Thoracic aorta (tissue), 2 donors: ENCODE measurements around the gene IQCB1. TPM values are rescaled to one million over a fixed set of nuclear protein-coding genes. Genes with fewer than 3 reads are reported as not detected.

Experiments used
- ATAC-seq: fragments of 150-250 bp; one replicate; pipeline ENCODE4 v1.8.0; 2017; ENCODE audit warnings: low read depth; ENCODE audit not compliant: insufficient number of reproducible peaks, low FRiP score
- DNase-seq: peaks from one replicate; pipeline ENCODE4 v3.0.0-alpha.2; 2020; ENCODE audit warnings: low spot score
- H3K27ac ChIP-seq, 2 donors: fragments of 200-600 bp; sonication (generic); 1 replicate in 1 of 2; 2 replicates in 1 of 2; pipeline ENCODE4 v1.5.1; 2016; ENCODE audit warnings: mild to moderate bottlenecking in 2 of 2, moderate library complexity in 2 of 2
- H3K27me3 ChIP-seq: fragments of 200-600 bp; sonication (generic); replicated peaks from 2 replicates; pipeline ENCODE4 v1.6.0; 2016; ENCODE audit warnings: mild to moderate bottlenecking; ENCODE audit not compliant: insufficient read depth
- H3K36me3 ChIP-seq: fragments of 200-600 bp; sonication (generic); one replicate; pipeline ENCODE4 v1.5.1; 2016
- H3K4me1 ChIP-seq, 2 donors: fragments of 200-600 bp; sonication (generic); 1 replicate in 1 of 2; 2 replicates in 1 of 2; pipeline versions ENCODE4 v1.5.1 to v1.6.0; 2016; ENCODE audit warnings: low read depth in 2 of 2, mild to moderate bottlenecking in 1 of 2; ENCODE audit not compliant: control insufficient read depth in 1 of 2
- H3K4me3 ChIP-seq: fragments of 200-600 bp; sonication (generic); 2 replicates; pipeline ENCODE4 v1.5.1; 2016; ENCODE audit warnings: mild to moderate bottlenecking
- H3K9me3 ChIP-seq: fragments of 200-600 bp; sonication (generic); 2 replicates; pipeline ENCODE4 v1.5.1; 2016
- total RNA-seq, 2 donors: library from RNA; depleted of rRNA; stranded (reverse); fragments of >200 nt; gene quantifications; one replicate each; pipeline versions ENCODE4 v1.1.0 to v1.2.3, GENCODE V29; 2016
- TF ChIP-seq, protein P1 (sequence below): fragments of 200-600 bp; sonication (generic); IDR thresholded peaks from one replicate; pipeline ENCODE4 v1.5.1; 2019; ENCODE audit warnings: antibody characterized with exemption

IQCB1 gene
- total RNA-seq, 2 donors from 2014 or later: 19.3 to 28.4 TPM

- Histone ChIP-seq H3K36me3 (peaks cover 3% of the 10 kb centered on the region), H3K4me1 (peaks cover 4 to 23% of the 10 kb centered on the region in 2 donors), H3K9me3 (no peaks in the 10 kb centered on the region), H3K27me3 (no peaks in the 10 kb centered on the region), H3K4me3 (peak overlapping the region; percentile 88), H3K27ac (peak overlapping the region; percentile 67 to 74)
- DNase-seq (no peak), ATAC-seq (no peak)
- TF ChIP-seq, protein P1, sequence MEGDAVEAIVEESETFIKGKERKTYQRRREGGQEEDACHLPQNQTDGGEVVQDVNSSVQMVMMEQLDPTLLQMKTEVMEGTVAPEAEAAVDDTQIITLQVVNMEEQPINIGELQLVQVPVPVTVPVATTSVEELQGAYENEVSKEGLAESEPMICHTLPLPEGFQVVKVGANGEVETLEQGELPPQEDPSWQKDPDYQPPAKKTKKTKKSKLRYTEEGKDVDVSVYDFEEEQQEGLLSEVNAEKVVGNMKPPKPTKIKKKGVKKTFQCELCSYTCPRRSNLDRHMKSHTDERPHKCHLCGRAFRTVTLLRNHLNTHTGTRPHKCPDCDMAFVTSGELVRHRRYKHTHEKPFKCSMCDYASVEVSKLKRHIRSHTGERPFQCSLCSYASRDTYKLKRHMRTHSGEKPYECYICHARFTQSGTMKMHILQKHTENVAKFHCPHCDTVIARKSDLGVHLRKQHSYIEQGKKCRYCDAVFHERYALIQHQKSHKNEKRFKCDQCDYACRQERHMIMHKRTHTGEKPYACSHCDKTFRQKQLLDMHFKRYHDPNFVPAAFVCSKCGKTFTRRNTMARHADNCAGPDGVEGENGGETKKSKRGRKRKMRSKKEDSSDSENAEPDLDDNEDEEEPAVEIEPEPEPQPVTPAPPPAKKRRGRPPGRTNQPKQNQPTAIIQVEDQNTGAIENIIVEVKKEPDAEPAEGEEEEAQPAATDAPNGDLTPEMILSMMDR: no peak
Observed at GRCh38 chr3:121834157-121834670, 646 bp downstream of the IQCB1 start.

GRCh38 chr3:121822973-121823372 is 11.9 kb downstream of the IQCB1 start:
- H3K4me1 ChIP-seq: peaks cover 5 to 17% of the 10 kb centered on the region in 2 donors
- H3K36me3 ChIP-seq: peaks cover 30% of the 10 kb centered on the region
- peaks cover 4% of the 10 kb centered on the region for H3K9me3 ChIP-seq
- TF ChIP-seq, protein P1: no peak
- no peak overlapping the region for H3K27ac ChIP-seq
- no peak for ATAC-seq
- H3K27me3 ChIP-seq: no peaks in the 10 kb centered on the region
- no peak for DNase-seq
- no peak overlapping the region for H3K4me3 ChIP-seq

DNA sequence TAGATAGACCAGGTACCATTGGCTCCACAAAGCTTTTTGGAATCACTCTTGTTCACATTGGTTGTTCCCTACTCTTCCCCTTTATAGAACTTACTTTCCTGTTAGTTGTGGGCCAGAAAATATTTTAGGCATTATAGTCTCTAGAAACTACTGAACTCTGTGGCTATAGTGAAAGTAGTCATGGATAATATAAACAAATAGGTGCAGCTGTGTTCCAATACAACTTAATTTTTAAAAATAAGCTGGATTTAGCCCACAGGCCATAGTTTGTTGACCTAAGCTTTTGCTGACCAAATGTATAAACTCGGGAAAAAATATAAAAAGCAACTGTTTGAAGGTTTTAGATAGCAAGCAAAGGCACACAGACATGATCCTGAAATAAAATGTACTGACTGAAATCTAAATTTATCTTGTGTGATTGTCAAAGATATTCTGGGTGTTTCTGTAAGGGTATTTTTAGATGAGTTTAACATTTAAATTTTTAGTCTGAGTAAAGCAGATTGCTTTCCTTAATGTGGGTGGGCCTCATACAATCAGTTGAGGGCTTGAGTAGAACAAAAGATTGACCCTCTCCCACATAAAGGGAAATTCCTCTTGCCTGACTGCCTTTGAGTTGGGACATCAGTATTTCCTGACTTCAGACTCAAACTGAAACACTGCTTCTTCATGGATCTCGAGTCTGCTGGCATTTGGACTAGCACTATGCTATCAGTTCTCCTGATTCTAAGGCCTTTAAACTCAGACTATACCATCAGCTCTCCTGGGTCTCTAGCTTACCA is 13.2 kb downstream of the IQCB1 start:
- peak overlapping the region; percentile 18 for H3K4me3 ChIP-seq
- TF ChIP-seq, protein P1: no peak
- H3K4me1 ChIP-seq: peaks cover 5 to 17% of the 10 kb centered on the region in 2 donors
- ATAC-seq: no peak
- peaks cover 23% of the 10 kb centered on the region for H3K36me3 ChIP-seq
- H3K27ac ChIP-seq: peak overlapping the region; percentile 57 to 75
- peaks cover 4% of the 10 kb centered on the region for H3K9me3 ChIP-seq
- DNase-seq: no peak
- no peaks in the 10 kb centered on the region for H3K27me3 ChIP-seq

DNA sequence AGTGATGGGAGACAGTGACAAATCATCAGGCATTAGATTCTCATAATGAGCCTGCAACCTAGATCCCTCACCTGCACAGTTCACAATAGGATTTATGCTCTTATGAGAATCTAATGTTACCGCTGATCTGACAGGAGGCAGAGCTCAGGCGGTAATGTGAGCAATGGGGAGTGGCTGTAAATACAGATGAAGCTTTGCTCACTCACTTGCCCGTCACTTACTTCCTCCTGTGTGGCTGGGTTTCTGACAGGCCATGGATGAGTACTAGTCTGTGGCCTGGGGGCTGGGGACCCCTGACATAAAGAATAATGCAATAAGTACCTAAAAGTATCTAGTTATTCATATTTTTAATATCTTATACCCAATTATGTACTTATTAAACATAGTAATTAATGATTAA is 15.6 kb downstream of the IQCB1 start:
- peaks cover 4% of the 10 kb centered on the region for H3K9me3 ChIP-seq
- H3K27ac ChIP-seq: no peak overlapping the region
- H3K36me3 ChIP-seq: peaks cover 9% of the 10 kb centered on the region
- peaks cover 5 to 17% of the 10 kb centered on the region in 2 donors for H3K4me1 ChIP-seq
- no peak overlapping the region for H3K4me3 ChIP-seq
- DNase-seq: no peak
- no peak for ATAC-seq
- no peaks in the 10 kb centered on the region for H3K27me3 ChIP-seq
- TF ChIP-seq, protein P1: no peak

DNA sequence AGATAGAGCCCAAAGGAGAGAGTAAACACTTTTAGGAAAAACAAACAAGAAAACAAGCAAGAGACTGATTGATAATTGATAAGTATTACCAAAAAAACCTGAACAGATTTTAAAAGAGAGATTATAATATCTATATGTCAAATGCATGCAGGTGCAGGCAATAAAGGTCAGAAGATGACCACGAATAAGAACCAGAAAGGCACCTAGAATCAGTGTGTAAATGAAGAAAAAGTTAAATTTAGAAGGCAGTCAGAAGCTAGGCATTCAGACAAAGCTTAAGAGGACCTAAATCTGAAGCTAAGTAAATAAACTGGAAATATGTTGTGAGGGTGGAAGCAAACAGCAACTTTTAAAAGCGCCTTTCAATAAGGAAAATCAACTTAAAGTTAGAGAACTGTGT is 16.3 kb downstream of the IQCB1 start:
- Histone ChIP-seq H3K4me1 (peaks cover 5 to 17% of the 10 kb centered on the region in 2 donors), H3K27me3 (no peaks in the 10 kb centered on the region), H3K27ac (no peak overlapping the region), H3K36me3 (peaks cover 4% of the 10 kb centered on the region), H3K4me3 (no peak overlapping the region), H3K9me3 (peaks cover 4% of the 10 kb centered on the region)
- TF ChIP-seq, protein P1: no peak
- no peak for DNase-seq
- ATAC-seq: no peak
